Measurements from ENCODE around the gene TMEM178A.

Gene TMEM178A

DNA sequence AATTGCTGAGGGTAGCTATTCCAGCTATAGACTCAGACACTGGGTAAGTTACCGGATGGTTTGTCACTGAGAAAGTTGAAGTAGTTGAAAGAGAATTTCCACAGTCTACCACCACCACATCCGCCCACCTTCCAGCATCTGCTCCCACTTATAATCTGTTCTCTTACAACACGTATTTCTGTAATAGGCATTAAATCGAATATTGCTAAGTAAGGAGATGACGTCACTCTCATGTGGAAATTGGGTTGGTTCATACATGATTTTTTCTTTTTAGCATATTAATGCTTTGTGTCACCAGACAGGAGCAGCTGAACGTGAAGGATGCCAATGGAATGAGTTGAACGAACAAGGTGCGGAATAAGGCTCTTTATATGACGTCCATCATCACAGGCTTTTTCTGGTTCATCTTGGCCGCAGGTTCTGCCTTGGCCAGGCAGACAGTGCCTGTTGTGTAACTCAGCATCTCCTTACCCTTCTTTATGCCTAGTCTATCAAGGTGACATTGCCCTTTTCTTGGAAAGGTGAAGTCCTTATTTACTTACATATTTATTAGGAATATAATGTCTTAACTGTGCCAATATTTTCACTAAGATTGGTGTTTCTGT is 67.5 kb downstream of the TMEM178A start:
- no peaks in the 10 kb centered on the region for H3K27me3 Mint-ChIP-seq
- DNase-seq (no peak), ATAC-seq (replicated peaks) (no peak)
- H3K27ac Mint-ChIP-seq = no peak overlapping the region
- peaks cover 1 to 5% of the 10 kb centered on the region in 2 donors for H3K4me1 Mint-ChIP-seq (ENCODE audit: low read depth in 2 of 2)
- H3K4me3 Mint-ChIP-seq = no peak overlapping the region
- H3K36me3 Mint-ChIP-seq (ENCODE audit: insufficient read depth) = peaks cover 20% of the 10 kb centered on the region
- no peaks in the 10 kb centered on the region for H3K9me3 Mint-ChIP-seq

DNA sequence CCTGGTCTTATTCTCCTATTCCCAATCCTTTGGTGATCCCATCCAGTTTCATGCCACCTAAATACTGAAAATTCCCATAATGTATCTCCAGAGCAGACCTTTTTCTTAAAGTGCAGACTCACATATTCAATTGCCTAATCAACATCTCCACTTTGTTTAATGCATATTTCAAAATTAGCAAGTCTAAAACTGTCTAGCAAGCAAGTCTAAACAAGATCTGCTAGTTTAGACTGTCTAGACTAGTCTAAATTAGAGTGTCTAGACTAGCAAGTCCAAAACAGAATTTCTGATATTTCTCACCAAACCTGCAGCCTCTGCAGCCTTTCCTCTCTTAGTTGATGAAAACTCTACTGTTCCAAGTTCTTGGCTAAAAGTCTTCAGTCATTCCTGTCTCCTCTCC is 68.7 kb downstream of the TMEM178A start:
- H3K4me3 Mint-ChIP-seq = no peak overlapping the region
- no peak for ATAC-seq (replicated peaks)
- H3K9me3 Mint-ChIP-seq = no peaks in the 10 kb centered on the region
- no peaks in the 10 kb centered on the region for H3K27me3 Mint-ChIP-seq
- no peak overlapping the region for H3K27ac Mint-ChIP-seq
- peaks cover 21% of the 10 kb centered on the region for H3K36me3 Mint-ChIP-seq (ENCODE audit: insufficient read depth)
- DNase-seq = no peak
- peaks cover 1 to 5% of the 10 kb centered on the region in 2 donors for H3K4me1 Mint-ChIP-seq (ENCODE audit: low read depth in 2 of 2)

DNA sequence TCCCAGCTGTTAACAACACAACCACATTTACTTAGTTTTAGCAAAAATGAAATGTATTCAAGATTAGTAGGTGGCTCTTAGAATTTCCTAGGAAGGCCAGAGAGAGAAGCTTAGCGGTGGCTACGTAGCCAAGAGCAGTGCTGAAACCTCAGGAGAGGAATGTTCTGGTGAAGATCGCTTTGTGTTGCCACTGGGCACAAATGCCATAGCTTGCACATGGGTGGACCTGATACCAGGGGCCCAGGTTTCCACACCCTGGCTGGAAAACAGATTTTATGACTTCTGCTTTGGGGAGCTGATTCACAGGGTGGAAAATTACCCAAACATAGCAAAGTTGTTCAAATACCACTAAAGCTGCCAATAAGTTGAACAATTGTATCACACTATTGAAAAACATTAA is 69.9 kb downstream of the TMEM178A start:
- Mint-ChIP-seq H3K27ac (no peak overlapping the region), H3K4me3 (no peak overlapping the region), H3K4me1 (ENCODE audit: low read depth in 2 of 2) (peaks cover 1 to 5% of the 10 kb centered on the region in 2 donors), H3K27me3 (no peaks in the 10 kb centered on the region), H3K9me3 (no peaks in the 10 kb centered on the region), H3K36me3 (ENCODE audit: insufficient read depth) (peaks cover 27% of the 10 kb centered on the region)
- no peak for ATAC-seq (replicated peaks)
- no peak for DNase-seq

DNA sequence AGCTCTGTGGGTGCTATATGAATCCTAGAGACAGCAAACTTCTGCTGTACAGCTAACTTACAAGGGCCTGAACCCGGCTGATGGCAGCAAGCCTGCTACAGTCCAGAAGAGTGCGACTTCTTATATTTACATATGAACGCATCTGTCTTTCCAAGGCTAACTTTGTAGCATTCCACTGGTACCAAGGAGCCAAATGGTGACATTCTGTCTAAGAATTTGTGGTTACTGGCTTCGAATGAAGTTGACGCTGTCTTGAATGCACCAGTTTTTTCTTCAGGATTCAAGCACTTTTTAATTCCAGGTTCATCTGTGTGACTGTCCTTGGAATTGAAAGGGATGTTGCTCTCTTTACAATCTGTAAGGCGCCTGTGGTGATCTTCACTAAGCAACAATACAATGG is 70.9 kb downstream of the TMEM178A start:
- Mint-ChIP-seq H3K4me1 (ENCODE audit: low read depth in 2 of 2) (peaks cover 1 to 5% of the 10 kb centered on the region in 2 donors), H3K9me3 (no peaks in the 10 kb centered on the region), H3K27me3 (no peaks in the 10 kb centered on the region), H3K36me3 (ENCODE audit: insufficient read depth) (peaks cover 28% of the 10 kb centered on the region), H3K27ac (no peak overlapping the region), H3K4me3 (no peak overlapping the region)
- ATAC-seq (replicated peaks) = no peak
- DNase-seq = no peak

DNA sequence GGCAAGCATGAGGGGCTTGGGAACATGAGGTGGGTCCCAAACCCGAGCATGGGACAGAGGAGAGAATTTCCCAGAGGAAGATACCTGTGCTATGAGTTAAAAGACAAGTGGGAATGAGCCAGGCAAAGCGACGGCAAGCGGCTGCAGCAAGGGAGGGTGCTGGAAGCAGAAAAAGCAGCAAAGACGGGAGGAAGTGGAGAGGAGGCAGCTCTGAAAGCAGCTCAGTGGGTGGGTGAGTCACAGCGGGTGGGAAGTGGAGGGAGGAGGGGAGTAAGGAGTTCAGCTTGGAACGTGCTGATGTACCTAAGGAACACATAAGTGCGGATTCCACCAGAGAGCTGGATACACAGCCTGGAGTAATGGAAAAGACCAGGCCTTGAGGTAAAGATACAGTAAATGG is 71.9 kb downstream of the TMEM178A start:
- peaks cover 1 to 5% of the 10 kb centered on the region in 2 donors for H3K4me1 Mint-ChIP-seq (ENCODE audit: low read depth in 2 of 2)
- H3K9me3 Mint-ChIP-seq = no peaks in the 10 kb centered on the region
- no peaks in the 10 kb centered on the region for H3K27me3 Mint-ChIP-seq
- H3K4me3 Mint-ChIP-seq = no peak overlapping the region
- H3K27ac Mint-ChIP-seq = no peak overlapping the region
- ATAC-seq (replicated peaks) = no peak
- H3K36me3 Mint-ChIP-seq (ENCODE audit: insufficient read depth) = peaks cover 31% of the 10 kb centered on the region
- no peak for DNase-seq

DNA sequence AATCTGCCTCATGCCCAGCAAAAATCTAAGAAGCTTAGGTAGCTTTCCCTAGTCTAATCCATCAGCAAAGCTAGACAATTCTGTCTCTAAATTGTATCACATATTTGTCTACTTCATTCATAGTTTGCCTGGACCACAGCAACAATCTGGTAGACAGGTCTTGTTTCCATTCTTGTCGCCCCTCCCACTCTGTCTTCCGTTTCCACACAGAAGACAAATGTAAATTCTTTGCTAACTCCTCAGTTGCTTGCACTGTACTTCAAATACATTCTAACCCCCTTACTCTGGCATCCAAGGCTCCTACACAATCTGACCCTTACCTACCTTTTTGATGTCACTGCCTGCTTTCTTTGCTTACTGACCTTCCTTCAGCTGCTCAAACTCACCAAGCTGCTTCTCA is 73.2 kb downstream of the TMEM178A start:
- Mint-ChIP-seq H3K36me3 (ENCODE audit: insufficient read depth) (peaks cover 39% of the 10 kb centered on the region), H3K27me3 (no peaks in the 10 kb centered on the region), H3K27ac (no peak overlapping the region), H3K4me3 (no peak overlapping the region), H3K9me3 (no peaks in the 10 kb centered on the region), H3K4me1 (ENCODE audit: low read depth in 2 of 2) (peaks cover 1 to 5% of the 10 kb centered on the region in 2 donors)
- no peak for ATAC-seq (replicated peaks)
- DNase-seq = no peak

DNA sequence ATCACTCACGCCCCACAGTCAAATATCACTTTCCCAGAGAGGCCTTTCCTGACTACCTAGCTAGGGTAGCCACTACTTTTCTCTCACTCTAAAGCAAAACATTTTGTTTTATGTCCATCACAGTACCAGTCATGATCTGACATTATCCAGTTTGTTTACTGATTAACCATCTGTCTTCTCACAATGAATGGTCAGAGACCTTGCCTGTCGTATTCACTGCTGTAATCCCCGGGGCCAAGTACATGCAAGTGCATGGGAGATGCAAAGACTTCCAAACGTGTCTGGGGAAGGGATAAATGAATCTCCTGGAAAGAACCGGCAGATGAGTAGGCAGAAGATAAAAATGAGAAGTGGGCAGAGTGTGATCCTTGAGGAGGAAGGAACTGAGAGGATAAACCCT is 73.7 kb downstream of the TMEM178A start:
- Mint-ChIP-seq H3K4me3 (no peak overlapping the region), H3K27ac (no peak overlapping the region), H3K4me1 (ENCODE audit: low read depth in 2 of 2) (peaks cover 1 to 5% of the 10 kb centered on the region in 2 donors), H3K9me3 (no peaks in the 10 kb centered on the region), H3K36me3 (ENCODE audit: insufficient read depth) (peaks cover 39% of the 10 kb centered on the region), H3K27me3 (no peaks in the 10 kb centered on the region)
- no peak for DNase-seq
- no peak for ATAC-seq (replicated peaks)

DNA sequence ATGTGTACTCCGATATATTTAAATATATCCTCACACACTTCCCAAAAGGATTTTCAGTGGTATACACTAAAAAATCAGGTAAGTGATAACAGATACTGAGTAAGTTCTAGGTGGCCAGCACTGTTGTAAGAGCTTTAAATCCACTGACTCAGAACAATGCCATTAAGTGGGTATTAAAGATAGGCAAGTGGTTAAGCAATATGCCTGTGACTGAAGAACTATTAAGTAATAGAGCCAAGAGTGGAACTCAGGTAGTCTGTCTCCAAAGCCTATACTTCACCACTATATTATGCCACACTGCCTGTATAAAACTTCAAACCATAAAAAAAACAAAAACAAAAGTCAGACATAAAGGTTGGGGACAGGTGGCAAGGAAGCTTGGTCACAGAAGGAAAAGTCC is 76.2 kb downstream of the TMEM178A start:
- DNase-seq (no peak), ATAC-seq (replicated peaks) (no peak)
- H3K36me3 Mint-ChIP-seq (ENCODE audit: insufficient read depth) = peaks cover 34% of the 10 kb centered on the region
- H3K27me3 Mint-ChIP-seq = no peaks in the 10 kb centered on the region
- H3K4me1 Mint-ChIP-seq (ENCODE audit: low read depth in 2 of 2) = no peaks in the 10 kb centered on the region
- no peak overlapping the region for H3K4me3 Mint-ChIP-seq
- H3K9me3 Mint-ChIP-seq = no peaks in the 10 kb centered on the region
- H3K27ac Mint-ChIP-seq = peak overlapping the region in 1 of 2 donors; percentile 44

DNA sequence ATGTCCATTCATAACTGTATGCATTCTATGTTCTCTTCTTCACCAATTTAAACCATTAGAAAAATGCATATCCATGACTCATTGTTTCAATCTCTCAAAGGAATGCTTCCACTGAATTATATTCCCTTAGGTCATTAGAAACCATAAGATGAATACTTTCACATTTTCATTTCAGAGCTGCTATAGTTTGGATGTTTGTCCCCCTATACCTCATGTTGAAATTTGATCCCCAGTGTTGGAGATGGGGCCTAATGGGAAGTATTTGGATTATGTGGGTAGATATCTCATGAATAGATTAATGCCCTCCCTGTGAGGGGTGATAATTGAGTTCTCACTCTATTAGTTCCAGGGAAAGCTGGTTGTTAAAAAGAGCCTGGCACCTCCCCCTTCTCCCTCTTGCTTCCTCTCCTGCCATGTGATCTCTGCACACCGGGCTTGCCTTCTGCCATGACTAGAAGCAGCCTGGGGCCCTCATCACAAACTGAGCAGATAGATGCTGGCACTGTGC is 77.6 kb downstream of the TMEM178A start:
- ATAC-seq (replicated peaks) = no peak
- Mint-ChIP-seq H3K4me1 (ENCODE audit: low read depth in 2 of 2) (no peaks in the 10 kb centered on the region), H3K4me3 (no peak overlapping the region), H3K36me3 (ENCODE audit: insufficient read depth) (peaks cover 24% of the 10 kb centered on the region), H3K9me3 (no peaks in the 10 kb centered on the region), H3K27ac (peak overlapping the region; percentile 7 to 39), H3K27me3 (no peaks in the 10 kb centered on the region)
- DNase-seq = no peak

DNA sequence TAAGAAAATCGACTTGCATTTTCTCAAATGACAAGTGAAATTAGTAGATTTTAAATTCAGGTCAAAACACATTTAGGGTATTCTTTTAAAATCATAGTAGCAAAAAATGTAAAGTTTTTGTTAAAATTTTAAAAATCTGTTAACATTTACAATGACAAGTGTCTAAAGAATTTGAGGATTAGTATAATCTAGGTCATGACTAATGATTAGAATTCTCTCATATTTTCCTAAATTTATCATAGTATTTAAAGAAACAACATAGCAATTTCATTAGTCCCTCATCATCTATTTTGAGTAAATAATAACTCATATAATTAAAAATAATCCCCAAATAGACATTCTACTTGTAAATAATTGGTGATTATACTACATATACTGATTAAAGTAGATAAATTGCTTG is 89.7 kb downstream of the TMEM178A start:
- no peak overlapping the region for H3K4me3 Mint-ChIP-seq
- H3K4me1 Mint-ChIP-seq (ENCODE audit: low read depth in 2 of 2) = peaks cover 0 to 2% of the 10 kb centered on the region in 2 donors
- H3K9me3 Mint-ChIP-seq = no peaks in the 10 kb centered on the region
- no peak for DNase-seq
- H3K27me3 Mint-ChIP-seq = no peaks in the 10 kb centered on the region
- H3K36me3 Mint-ChIP-seq (ENCODE audit: insufficient read depth) = peaks cover 37% of the 10 kb centered on the region
- no peak overlapping the region for H3K27ac Mint-ChIP-seq
- ATAC-seq (replicated peaks) = no peak

DNA sequence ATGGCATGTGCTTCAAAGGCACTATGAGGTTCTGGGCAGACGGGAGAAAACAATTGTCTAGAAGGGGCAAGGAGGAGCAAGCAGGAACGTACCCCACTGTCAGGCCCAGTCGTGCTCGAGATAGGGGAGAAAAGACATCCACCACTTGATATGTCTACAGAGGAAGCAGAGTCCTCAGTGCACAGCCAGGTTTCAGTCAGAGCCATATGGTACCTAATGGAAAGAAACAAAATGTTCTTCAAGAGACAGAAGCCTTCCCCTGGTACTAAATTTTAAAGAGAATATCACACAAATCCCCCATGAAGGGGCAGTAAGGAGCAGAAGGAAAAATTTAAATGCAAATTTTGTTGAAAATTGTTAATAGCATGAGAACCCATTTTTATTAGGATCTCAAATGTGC is 91.4 kb downstream of the TMEM178A start:
- H3K4me1 Mint-ChIP-seq (ENCODE audit: low read depth in 2 of 2) = peaks cover 0 to 2% of the 10 kb centered on the region in 2 donors

DNA sequence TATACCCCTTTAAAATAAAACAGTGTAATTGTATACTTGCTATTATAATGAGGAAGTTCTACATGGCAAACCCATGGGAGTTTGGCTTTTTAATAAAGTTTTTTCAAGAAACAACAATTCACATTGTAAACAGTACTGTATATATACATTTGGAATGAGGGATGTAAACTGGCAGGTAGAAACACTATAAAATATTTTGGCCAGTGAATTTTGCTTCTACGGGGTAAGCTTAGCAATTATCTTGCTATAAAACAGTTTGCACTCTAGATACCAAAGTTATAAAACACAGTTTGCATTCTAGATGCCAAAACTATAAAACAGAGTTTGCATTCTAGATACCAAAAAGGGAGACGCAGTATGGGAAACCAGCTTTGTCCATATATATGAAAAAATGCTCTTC is 96.7 kb downstream of the TMEM178A start:
- Mint-ChIP-seq H3K27ac (no peak overlapping the region), H3K27me3 (no peaks in the 10 kb centered on the region), H3K36me3 (ENCODE audit: insufficient read depth) (peaks cover 32% of the 10 kb centered on the region), H3K9me3 (no peaks in the 10 kb centered on the region), H3K4me3 (no peak overlapping the region), H3K4me1 (ENCODE audit: low read depth in 2 of 2) (no peaks in the 10 kb centered on the region)
- DNase-seq (no peak), ATAC-seq (replicated peaks) (no peak)

More for the DNA sequence above, 91.4 kb downstream of the TMEM178A start:
- DNase-seq (no peak), ATAC-seq (replicated peaks) (no peak)
- Mint-ChIP-seq H3K27me3 (no peaks in the 10 kb centered on the region), H3K36me3 (ENCODE audit: insufficient read depth) (peaks cover 41% of the 10 kb centered on the region), H3K4me3 (no peak overlapping the region), H3K9me3 (no peaks in the 10 kb centered on the region), H3K27ac (no peak overlapping the region)

All from effector memory CD8-positive, alpha-beta T cell (primary cell).